ENCODE results near the gene TRUB2.

TRUB2 gene

GRCh38 chr9:128323212-128323730, 1.0 kb upstream of the TRUB2 start:
- H3K9me2 ChIP-seq (replicated peaks; ENCODE audit: insufficient read depth, low read length) = no peaks in the 10 kb centered on the region
- H3K9ac ChIP-seq (ENCODE audit: low read length) = peak overlapping the region; percentile 71
- H3F3A ChIP-seq (ENCODE audit: insufficient read depth) = no peaks in the 10 kb centered on the region
- no peaks in the 10 kb centered on the region for H4K20me1 ChIP-seq (ENCODE audit: low read depth, low read length)
- no peaks in the 10 kb centered on the region for H3K9me3 ChIP-seq (ENCODE audit: insufficient read depth, low read length)
- peak overlapping the region; percentile 79 for H3K27ac ChIP-seq (ENCODE audit: low read depth, low read length)
- no peaks in the 10 kb centered on the region for H3K36me3 ChIP-seq (ENCODE audit: low read length)
- TF ChIP-seq CTCF (IDR thresholded peaks at IDR 0.05; ENCODE audit: insufficient read depth, low read length, poor library complexity, severe bottlenecking) (no peak), EZH2phosphoT487 (conservative IDR thresholded peaks at IDR 0.05; ENCODE audit: low read length) (no peak)
- H3K4me3 ChIP-seq (ENCODE audit: insufficient read depth, low read length, poor library complexity, severe bottlenecking) = peak overlapping the region; percentile 95
- peak overlapping the region; percentile 89 for H2AFZ ChIP-seq (ENCODE audit: low read depth, low read length, severe bottlenecking)
- H3K27me3 ChIP-seq (ENCODE audit: low read length) = no peaks in the 10 kb centered on the region
- H3K79me2 ChIP-seq (ENCODE audit: insufficient read depth, low read length) = peaks cover 28% of the 10 kb centered on the region
- peak overlapping the region; percentile 72 for H3K4me2 ChIP-seq (ENCODE audit: low read depth, low read length, poor library complexity, severe bottlenecking)

- peak overlapping the region; percentile 89 for H2AFZ ChIP-seq (ENCODE audit: low read depth, low read length, severe bottlenecking)
- H3K9ac ChIP-seq (ENCODE audit: low read length) = peak overlapping the region; percentile 71
- H3K36me3 ChIP-seq (ENCODE audit: low read length) = no peaks in the 10 kb centered on the region
- peak overlapping the region; percentile 79; the same call in 1 of the 2 replicates for H3K27ac ChIP-seq (ENCODE audit: low read depth, low read length)
- TF ChIP-seq EZH2phosphoT487 (conservative IDR thresholded peaks at IDR 0.05; ENCODE audit: low read length) (no peak), CTCF (IDR thresholded peaks at IDR 0.05; ENCODE audit: insufficient read depth, low read length, poor library complexity, severe bottlenecking) (no peak)
- no peaks in the 10 kb centered on the region for H4K20me1 ChIP-seq (ENCODE audit: low read depth, low read length)
- peaks cover 28% of the 10 kb centered on the region for H3K79me2 ChIP-seq (ENCODE audit: insufficient read depth, low read length)
- H3K9me2 ChIP-seq (replicated peaks; ENCODE audit: insufficient read depth, low read length) = no peaks in the 10 kb centered on the region
- H3K9me3 ChIP-seq (ENCODE audit: insufficient read depth, low read length) = no peaks in the 10 kb centered on the region
- H3K4me3 ChIP-seq (ENCODE audit: insufficient read depth, low read length, poor library complexity, severe bottlenecking) = peak overlapping the region; percentile 95
- no peaks in the 10 kb centered on the region for H3K27me3 ChIP-seq (ENCODE audit: low read length)
- H3F3A ChIP-seq (ENCODE audit: insufficient read depth) = no peaks in the 10 kb centered on the region
- peak overlapping the region; percentile 72 for H3K4me2 ChIP-seq (ENCODE audit: low read depth, low read length, poor library complexity, severe bottlenecking)
Measured at GRCh38 chr9:128321879-128322403, 306 bp downstream of the TRUB2 start.

GRCh38 chr9:128321343-128321742, 904 bp downstream of the TRUB2 start:
- Histone ChIP-seq H3K9ac (ENCODE audit: low read length) (peak overlapping the region; percentile 71), H3F3A (ENCODE audit: insufficient read depth) (no peaks in the 10 kb centered on the region), H2AFZ (ENCODE audit: low read depth, low read length, severe bottlenecking) (no peak overlapping the region), H4K20me1 (ENCODE audit: low read depth, low read length) (no peaks in the 10 kb centered on the region), H3K4me3 (ENCODE audit: insufficient read depth, low read length, poor library complexity, severe bottlenecking) (peak overlapping the region; percentile 95), H3K79me2 (ENCODE audit: insufficient read depth, low read length) (peaks cover 28% of the 10 kb centered on the region), H3K27me3 (ENCODE audit: low read length) (no peaks in the 10 kb centered on the region), H3K27ac (ENCODE audit: low read depth, low read length) (no peak overlapping the region; the same call in 1 of the 2 replicates), H3K9me2 (replicated peaks; ENCODE audit: insufficient read depth, low read length) (no peaks in the 10 kb centered on the region), H3K4me2 (ENCODE audit: low read depth, low read length, poor library complexity, severe bottlenecking) (peak overlapping the region; percentile 72), H3K36me3 (ENCODE audit: low read length) (no peaks in the 10 kb centered on the region), H3K9me3 (ENCODE audit: insufficient read depth, low read length) (no peaks in the 10 kb centered on the region)
- no peak for TF ChIP-seq EZH2phosphoT487 (conservative IDR thresholded peaks at IDR 0.05; ENCODE audit: low read length)
- TF ChIP-seq CTCF (IDR thresholded peaks at IDR 0.05; ENCODE audit: insufficient read depth, low read length, poor library complexity, severe bottlenecking) = no peak
